SK-N-SH (cell line): ENCODE results near the gene USP31.

Experiments used
- CHD2 ChIP-seq: fragments of 150-350 bp; IDR thresholded peaks from 2 replicates; pipeline ENCODE4 v1.6.1; 2018; ENCODE audit warnings: low read length; ENCODE audit not compliant: partially characterized antibody
- CTCF ChIP-seq: fragments of 200-600 bp; sonication (generic); IDR thresholded peaks from 2 replicates; pipeline ENCODE4 v1.6.1; 2017; ENCODE audit warnings: antibody characterized with exemption, mild to moderate bottlenecking, moderate library complexity
- EP300 ChIP-seq, 2 experiments: IDR thresholded peaks; 2 replicates each; pipeline versions ENCODE4 v1.4.0 to v1.6.1; 2012; ENCODE audit warnings: borderline replicate concordance in 1 of 2, low read depth in 1 of 2, low read length in 1 of 2
- GABPA ChIP-seq: IDR thresholded peaks from 2 replicates; pipeline ENCODE4 v1.4.0; 2012; ENCODE audit warnings: low read depth, mild to moderate bottlenecking
- GATA2 ChIP-seq: sonication (generic); formaldehyde crosslinking; IDR thresholded peaks from 2 replicates; pipeline ENCODE4 v1.5.0; 2020; ENCODE audit warnings: mild to moderate bottlenecking, missing genetic modification reagents
- IRF3 ChIP-seq: fragments of 150-350 bp; IDR thresholded peaks from 2 replicates; pipeline ENCODE4 v1.6.1; 2016; ENCODE audit warnings: mild to moderate bottlenecking, low read depth, low read length
- JUND ChIP-seq: IDR thresholded peaks from 2 replicates; pipeline ENCODE4 v1.4.0; 2012
- NRF1 ChIP-seq: IDR thresholded peaks from 2 replicates; pipeline ENCODE4 v1.6.1; 2012; ENCODE audit warnings: low read depth, mild to moderate bottlenecking, low read length
- RCOR1 ChIP-seq: fragments of 150-350 bp; IDR thresholded peaks from 2 replicates; pipeline ENCODE4 v1.6.1; 2017; ENCODE audit warnings: antibody characterized with exemption, low read length
- REST ChIP-seq: IDR thresholded peaks from 2 replicates; pipeline ENCODE4 v1.6.1; 2012; ENCODE audit warnings: mild to moderate bottlenecking, low read depth, low read length, moderate library complexity
- SMC3 ChIP-seq: IDR thresholded peaks from 2 replicates; pipeline ENCODE4 v1.6.1; 2012; ENCODE audit warnings: low read depth, low read length, improper control_type of control experiment
- TAF1 ChIP-seq: IDR thresholded peaks from 2 replicates; pipeline ENCODE4 v1.6.1; 2012; ENCODE audit warnings: low read depth, mild to moderate bottlenecking, low read length, moderate library complexity, borderline replicate concordance
- USF2 ChIP-seq: fragments of 150-350 bp; IDR thresholded peaks from 2 replicates; pipeline ENCODE4 v1.6.1; 2017; ENCODE audit warnings: antibody characterized with exemption, low read length, low read depth, borderline replicate concordance
- YY1 ChIP-seq: IDR thresholded peaks from 2 replicates; pipeline ENCODE4 v1.4.0; 2012; ENCODE audit warnings: low read depth, mild to moderate bottlenecking

GRCh38 chr16:23074423-23074822, 74.8 kb downstream of the USP31 start:
- no peak for TF ChIP-seq CTCF
- no peak for TF ChIP-seq JUND
- TF ChIP-seq IRF3: no peak
- TF ChIP-seq CHD2: no peak
- TF ChIP-seq USF2: no peak
- TF ChIP-seq TAF1: no peak
- TF ChIP-seq EP300 (IDR thresholded peaks at IDR 0.05; ENCODE audit: borderline replicate concordance in 1 of 2, low read depth in 1 of 2, low read length in 1 of 2): no peak
- TF ChIP-seq REST: no peak
- TF ChIP-seq GABPA: no peak
- TF ChIP-seq RCOR1: no peak
- TF ChIP-seq SMC3: no peak
- no peak for TF ChIP-seq NRF1
- TF ChIP-seq YY1: no peak
- TF ChIP-seq GATA2 (CRISPR knock-in tag): no peak
